ENCODE results near the gene SLC34A3. TPM values are rescaled to one million over a fixed set of nuclear protein-coding genes. Genes with fewer than 3 reads are reported as not detected.

Gene SLC34A3
- total and polyA plus RNA-seq, 4 donors = 0.03 to 0.65 (median 0.12) TPM; not detected in 1

GRCh38 chr9:137228506-137228967 lies 2.2 kb upstream of the SLC34A3 start:
- Histone ChIP-seq H3K9me3 (ENCODE audit: control insufficient read depth in 4 of 4, insufficient read depth in 3 of 4, low read length in 3 of 4) (peaks cover 0 to 3% (median 0%) of the 10 kb centered on the region in 4 donors), H3K4me1 (ENCODE audit: control insufficient read depth in 5 of 5, insufficient read depth in 5 of 5, low read length in 5 of 5) (peaks cover 0 to 9% (median 4%) of the 10 kb centered on the region in 5 donors), H3K4me3 (no peak overlapping the region), H3K27me3 (ENCODE audit: control insufficient read depth in 3 of 3, insufficient read depth in 3 of 3, low read length in 2 of 3) (peaks cover 0 to 6% (median 0%) of the 10 kb centered on the region in 3 donors), H3K9ac (ENCODE audit: insufficient read depth in 1 of 2, low read length in 2 of 2) (no peak overlapping the region), H3K36me3 (ENCODE audit: control insufficient read depth in 4 of 4, insufficient read depth in 4 of 4, low read length in 4 of 4) (no peaks in the 10 kb centered on the region), H3K27ac (ENCODE audit: low read depth in 1 of 2, low read length in 1 of 2) (no peak overlapping the region)
- DNase-seq (no peak), ATAC-seq (ENCODE audit: insufficient read depth, low FRiP score) (no peak)
- 61 to 78% methylated on average over 24 to 29 of the region's 29 CpGs for WGBS, 2 donors
- no peak for TF ChIP-seq CTCF (IDR thresholded peaks at IDR 0.05; ENCODE audit: control extremely low read depth, extremely low read depth)

GRCh38 chr9:137228968-137229896 lies 1.5 kb upstream of the SLC34A3 start:
- no peaks in the 10 kb centered on the region for H3K36me3 ChIP-seq (ENCODE audit: control insufficient read depth in 4 of 4, insufficient read depth in 4 of 4, low read length in 4 of 4)
- no peak overlapping the region for H3K9ac ChIP-seq (ENCODE audit: insufficient read depth in 1 of 2, low read length in 2 of 2)
- peaks cover 0 to 6% (median 0%) of the 10 kb centered on the region in 3 donors for H3K27me3 ChIP-seq (ENCODE audit: control insufficient read depth in 3 of 3, insufficient read depth in 3 of 3, low read length in 2 of 3)
- no peak for ATAC-seq (ENCODE audit: insufficient read depth, low FRiP score)
- TF ChIP-seq CTCF (IDR thresholded peaks at IDR 0.05; ENCODE audit: control extremely low read depth, extremely low read depth) = no peak
- H3K4me3 ChIP-seq = no peak overlapping the region
- H3K9me3 ChIP-seq (ENCODE audit: control insufficient read depth in 4 of 4, insufficient read depth in 3 of 4, low read length in 3 of 4) = peaks cover 0 to 3% (median 0%) of the 10 kb centered on the region in 4 donors
- no peak overlapping the region for H3K27ac ChIP-seq (ENCODE audit: low read depth in 1 of 2, low read length in 1 of 2)
- H3K4me1 ChIP-seq (ENCODE audit: control insufficient read depth in 5 of 5, insufficient read depth in 5 of 5, low read length in 5 of 5) = peaks cover 0 to 5% (median 0%) of the 10 kb centered on the region in 5 donors
- WGBS, 2 donors = 69 to 73% methylated on average over 25 to 27 of the region's 27 CpGs
- no peak for DNase-seq

- no peak overlapping the region for H3K27ac ChIP-seq (ENCODE audit: low read depth in 1 of 2, low read length in 1 of 2)
- no peak overlapping the region for H3K4me3 ChIP-seq
- no peak overlapping the region for H3K9ac ChIP-seq (ENCODE audit: insufficient read depth in 1 of 2, low read length in 2 of 2)
- no peak for TF ChIP-seq CTCF (IDR thresholded peaks at IDR 0.05; ENCODE audit: control extremely low read depth, extremely low read depth)
- peaks cover 0 to 3% (median 0%) of the 10 kb centered on the region in 4 donors for H3K9me3 ChIP-seq (ENCODE audit: control insufficient read depth in 4 of 4, insufficient read depth in 3 of 4, low read length in 3 of 4)
- 64 to 66% methylated on average over 24 to 31 of the region's 31 CpGs for WGBS, 2 donors
- peaks cover 0 to 4% (median 0%) of the 10 kb centered on the region in 5 donors for H3K4me1 ChIP-seq (ENCODE audit: control insufficient read depth in 5 of 5, insufficient read depth in 5 of 5, low read length in 5 of 5)
- ATAC-seq (ENCODE audit: insufficient read depth, low FRiP score) (no peak), DNase-seq (no peak)
- peaks cover 0 to 6% (median 0%) of the 10 kb centered on the region in 3 donors for H3K27me3 ChIP-seq (ENCODE audit: control insufficient read depth in 3 of 3, insufficient read depth in 3 of 3, low read length in 2 of 3)
- H3K36me3 ChIP-seq (ENCODE audit: control insufficient read depth in 4 of 4, insufficient read depth in 4 of 4, low read length in 4 of 4) = no peaks in the 10 kb centered on the region
Measured at GRCh38 chr9:137229903-137230704, 597 bp upstream of the SLC34A3 start.

All from lung (tissue), 12 donors.